Measurements from ENCODE around the gene MAST4.

Gene MAST4

GRCh38 chr5:66697796-66698564 is 101.8 kb downstream of the MAST4 start:
- no peak for DNase-seq (ENCODE audit: low read depth in 3 of 3)

- DNase-seq (ENCODE audit: low read depth in 3 of 3): no peak
Observed at GRCh38 chr5:66701244-66701643, 105.1 kb downstream of the MAST4 start.

DNA sequence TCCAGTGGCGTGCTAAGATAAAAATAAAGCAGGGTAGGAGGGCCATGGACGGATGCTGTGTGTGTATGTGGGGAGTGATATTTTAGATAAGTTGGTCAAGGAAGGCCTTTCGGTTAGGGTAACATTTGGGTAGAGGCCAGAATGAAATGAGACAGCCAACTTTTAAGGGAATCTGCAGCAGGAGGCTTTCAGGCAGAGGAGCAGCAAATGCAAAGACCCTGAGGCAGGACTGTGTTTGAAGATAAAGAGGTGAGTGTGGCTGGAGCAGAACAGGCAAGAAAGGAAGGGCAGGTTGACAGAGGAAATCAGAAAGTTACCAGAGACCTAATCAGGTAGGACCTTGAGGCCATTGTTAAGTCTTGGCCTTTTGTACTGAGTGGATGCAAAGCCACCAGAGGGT is 106.2 kb downstream of the MAST4 start:
- DNase-seq (ENCODE audit: low read depth in 3 of 3): no peak

- no peak for DNase-seq (ENCODE audit: low read depth in 3 of 3)
Observed at GRCh38 chr5:66704790-66705425, 108.7 kb downstream of the MAST4 start.

- no peak for DNase-seq (ENCODE audit: low read depth in 3 of 3)
Observed at GRCh38 chr5:66708368-66708767, 112.2 kb downstream of the MAST4 start.

GRCh38 chr5:66710557-66711088 is 114.4 kb downstream of the MAST4 start:
- DNase-seq (ENCODE audit: low read depth in 3 of 3): no peak

- DNase-seq (ENCODE audit: low read depth in 3 of 3): no peak
Observed at GRCh38 chr5:66713998-66714397, 117.8 kb downstream of the MAST4 start.

DNA sequence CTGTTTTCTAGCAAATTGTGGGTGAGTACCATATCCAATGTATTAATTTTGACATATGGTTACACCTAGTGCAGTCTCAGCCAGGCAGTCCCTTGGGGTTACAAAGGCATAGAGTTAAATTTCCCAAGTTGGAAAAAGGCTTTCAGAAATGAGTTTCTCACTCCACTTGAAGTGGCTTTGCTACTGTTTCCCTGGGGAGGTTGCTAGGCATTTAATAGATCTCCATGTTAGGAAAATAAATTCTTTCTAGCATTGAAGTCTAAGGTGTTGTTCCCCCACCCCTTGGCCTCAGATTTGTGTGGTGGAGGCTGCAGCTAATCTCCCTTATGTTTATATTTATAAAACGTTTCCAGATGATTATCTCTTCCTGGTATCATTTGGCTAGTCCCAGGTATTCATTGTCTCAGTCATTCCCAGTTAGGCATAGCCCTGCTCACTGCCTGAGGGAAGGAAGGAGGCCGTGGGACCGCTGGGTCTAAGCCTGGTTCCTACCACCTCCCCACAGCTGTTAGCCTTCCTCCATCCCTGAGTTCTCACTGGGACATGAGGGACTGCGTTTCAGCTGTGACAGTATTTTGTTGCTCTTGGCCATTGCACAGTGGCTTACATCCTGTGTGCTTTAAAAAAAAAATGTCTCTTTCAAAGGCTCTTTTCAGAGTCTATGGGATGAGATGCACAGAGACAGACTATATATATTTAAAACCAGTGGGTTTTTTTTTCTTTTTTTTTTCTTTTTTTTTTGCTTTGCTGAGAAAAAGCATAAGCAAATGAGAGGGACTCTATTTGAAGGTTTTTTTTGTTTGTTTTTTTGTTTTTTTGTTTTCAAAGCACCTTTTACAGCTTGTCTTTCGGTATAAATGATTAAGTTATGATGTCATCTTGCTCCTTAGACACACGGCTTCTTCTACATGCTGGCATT is 121.5 kb downstream of the MAST4 start:
- no peak for DNase-seq (ENCODE audit: low read depth in 3 of 3)

- DNase-seq (ENCODE audit: low read depth in 3 of 3): no peak
Observed at GRCh38 chr5:66718374-66719002, 122.3 kb downstream of the MAST4 start.

- DNase-seq (ENCODE audit: low read depth in 3 of 3): no peak
Observed at GRCh38 chr5:66720780-66721179, 124.6 kb downstream of the MAST4 start.

GRCh38 chr5:66722686-66723085 is 126.5 kb downstream of the MAST4 start:
- no peak for DNase-seq (ENCODE audit: low read depth in 3 of 3)

DNA sequence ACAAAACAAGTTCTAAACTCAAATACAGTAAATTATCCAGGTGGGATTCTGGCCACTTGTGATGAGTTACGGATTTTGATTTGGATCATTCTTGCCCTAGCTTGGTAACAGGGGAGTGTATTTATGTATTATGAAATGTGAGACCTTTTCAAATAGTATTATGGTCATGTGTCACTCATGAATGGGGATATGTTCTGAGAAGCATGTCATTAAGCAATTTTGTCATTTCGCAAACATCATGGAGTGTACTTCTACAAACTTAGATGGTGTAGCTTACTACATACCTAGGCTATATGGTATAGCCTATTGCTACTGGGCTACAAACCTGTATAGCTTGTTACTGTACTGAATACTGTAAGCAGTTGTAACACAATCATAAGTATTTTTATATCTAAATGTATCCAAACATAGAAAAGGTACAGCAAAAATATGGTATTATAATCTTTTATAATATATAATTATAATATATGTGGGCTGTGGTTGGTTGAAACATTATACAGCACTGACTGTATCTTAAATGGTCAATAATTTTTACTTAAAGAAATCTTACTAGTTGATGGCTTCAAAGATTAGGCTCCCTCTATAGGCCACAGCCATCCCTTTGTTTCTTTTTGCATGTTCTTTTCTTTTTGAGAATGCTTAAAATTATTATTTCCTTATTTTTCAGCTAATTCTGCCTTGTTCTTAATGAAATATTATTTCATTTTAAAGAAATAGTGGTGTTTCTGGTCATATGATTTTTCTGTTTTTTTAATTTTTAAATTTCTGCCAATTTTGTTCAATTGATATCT is 128.4 kb downstream of the MAST4 start:
- no peak for DNase-seq (ENCODE audit: low read depth in 3 of 3)

DNA sequence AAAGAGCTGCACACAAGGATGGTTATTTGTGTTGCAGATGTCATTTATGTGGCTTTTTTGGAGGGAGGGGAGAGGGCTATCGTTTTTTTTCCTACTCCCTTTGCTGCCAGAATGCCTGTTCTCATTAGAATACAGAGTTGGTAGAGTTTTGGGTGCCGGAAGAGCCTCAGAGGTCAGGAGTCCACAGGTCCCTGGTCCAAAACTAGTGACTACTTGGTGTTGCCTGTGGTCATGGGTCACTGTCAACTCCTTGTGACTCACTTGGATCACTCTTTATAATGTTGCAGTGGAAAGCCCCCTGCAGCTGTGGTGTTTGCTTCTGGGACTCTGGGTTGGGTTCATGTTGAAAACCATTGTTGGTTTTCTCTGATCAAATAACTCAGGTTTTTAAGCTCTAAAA is 131.4 kb downstream of the MAST4 start:
- no peak for DNase-seq (ENCODE audit: low read depth in 3 of 3)

GRCh38 chr5:66728049-66728448 is 131.9 kb downstream of the MAST4 start:
- DNase-seq (ENCODE audit: low read depth in 3 of 3): no peak

DNA sequence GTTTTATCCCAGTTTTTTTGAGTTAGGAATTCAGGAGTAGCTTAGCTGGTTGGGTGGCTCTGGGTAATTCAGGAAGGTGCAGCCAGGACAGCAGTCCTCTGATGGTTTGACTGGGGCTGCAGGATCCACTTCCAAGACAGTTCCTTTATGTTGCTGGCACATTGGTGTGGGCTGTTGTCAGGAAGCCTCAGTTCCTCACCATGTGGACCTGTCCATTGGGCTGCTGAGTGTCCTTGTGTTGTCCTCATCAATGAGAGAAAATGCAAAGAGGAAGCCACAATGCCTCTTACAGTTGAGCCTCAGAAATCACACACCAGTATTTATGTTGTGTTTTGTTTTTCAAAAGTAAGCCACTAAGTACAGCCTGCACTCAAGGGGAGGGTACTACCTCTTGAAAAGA is 140.9 kb downstream of the MAST4 start:
- DNase-seq (ENCODE audit: low read depth in 3 of 3): no peak

DNA sequence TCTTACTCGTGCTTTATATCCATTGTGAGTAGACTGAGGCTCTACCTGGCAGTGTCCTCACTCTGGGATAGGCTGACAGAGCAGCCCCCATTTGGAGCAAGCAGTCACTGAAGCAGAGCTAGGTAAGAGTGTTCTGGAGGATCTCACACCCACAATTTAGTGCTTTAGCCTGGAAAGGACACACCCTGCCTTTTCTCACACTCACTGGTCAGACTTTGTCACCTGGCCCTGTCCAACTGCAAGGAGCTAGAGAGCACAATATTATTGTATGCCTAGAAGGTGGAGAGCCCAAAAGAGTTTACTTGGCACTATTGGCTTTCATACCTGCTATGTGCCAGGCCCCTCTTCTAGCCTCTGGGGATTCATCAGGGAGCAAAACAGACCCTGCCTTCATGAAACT is 141.9 kb downstream of the MAST4 start:
- no peak for DNase-seq (ENCODE audit: low read depth in 3 of 3)

DNA sequence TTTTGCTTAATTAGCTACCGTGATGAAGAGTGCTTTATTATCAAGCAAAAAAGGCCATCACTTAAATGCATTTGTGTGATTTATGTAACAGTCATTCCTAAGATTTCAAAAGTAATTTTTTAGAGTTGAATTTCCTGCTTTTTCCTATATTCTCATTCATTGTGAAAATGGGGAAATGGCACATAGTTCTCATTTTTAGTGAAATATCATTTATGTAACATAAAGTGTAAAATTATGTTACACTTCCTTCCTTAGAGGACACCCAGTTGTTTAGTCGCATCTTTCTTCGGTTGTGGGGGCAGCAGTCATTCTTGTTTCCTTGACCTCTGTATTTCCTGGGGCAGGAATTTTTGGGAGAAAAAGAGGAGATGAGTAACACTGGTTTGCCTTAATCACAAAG is 142.8 kb downstream of the MAST4 start:
- DNase-seq (ENCODE audit: low read depth in 3 of 3): no peak

DNA sequence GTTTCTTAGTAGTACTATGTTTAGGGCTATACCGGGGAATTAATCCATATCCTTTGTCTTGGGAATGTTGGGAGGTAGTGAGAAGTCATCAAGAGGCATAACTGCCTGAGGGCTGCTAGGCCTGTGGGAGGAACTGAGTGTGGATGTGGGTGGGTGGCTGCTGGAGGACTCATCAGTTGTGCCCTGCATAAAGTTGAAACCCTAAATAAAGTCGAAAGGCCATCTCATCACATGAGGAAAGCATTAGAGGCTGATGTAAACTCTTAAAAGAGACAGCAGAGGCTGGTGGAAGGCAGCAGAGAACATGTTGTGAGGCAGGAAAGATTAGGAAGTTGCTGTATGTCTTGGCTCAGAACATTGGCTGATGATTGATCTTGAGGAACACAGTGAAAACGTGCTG is 143.8 kb downstream of the MAST4 start:
- no peak for DNase-seq (ENCODE audit: low read depth in 3 of 3)

DNA sequence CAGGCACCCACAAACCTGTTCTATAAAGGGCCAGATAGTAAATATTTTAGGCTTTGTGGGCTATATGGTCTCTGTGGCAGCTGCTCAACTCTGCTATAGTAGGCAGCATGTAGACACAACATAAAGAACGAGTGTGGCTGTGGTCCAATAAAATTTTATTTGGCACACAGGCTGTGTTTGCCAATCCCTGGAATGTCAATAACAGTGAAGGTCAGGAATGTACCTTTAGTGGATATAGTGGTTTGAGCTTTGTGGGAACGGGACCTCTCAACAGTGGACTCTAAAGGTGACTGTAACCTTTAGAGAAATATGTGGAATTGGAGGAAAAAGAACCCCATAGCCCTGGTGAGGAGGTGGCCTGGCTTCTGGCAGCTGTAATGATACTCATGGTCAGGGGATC is 145.2 kb downstream of the MAST4 start:
- DNase-seq (ENCODE audit: low read depth in 3 of 3): no peak

- DNase-seq (ENCODE audit: low read depth in 3 of 3): no peak
Observed at GRCh38 chr5:66742083-66742895, 146.1 kb downstream of the MAST4 start.
